Suppressor macrophage treated with lipopolysaccharide for 1 hour (primary cell): ENCODE measurements around the gene KBTBD12.
"Not testable (repeated sequence)": the region's sequence is repeated elsewhere in the genome, so short reads cannot be mapped to it uniquely, and the experiment has no call there.

Source experiments
- DNase-seq, 3 donors: peaks; one replicate each; pipeline ENCODE4 v3.0.0-alpha.2; 2020 to 2022

KBTBD12 gene, protein sequence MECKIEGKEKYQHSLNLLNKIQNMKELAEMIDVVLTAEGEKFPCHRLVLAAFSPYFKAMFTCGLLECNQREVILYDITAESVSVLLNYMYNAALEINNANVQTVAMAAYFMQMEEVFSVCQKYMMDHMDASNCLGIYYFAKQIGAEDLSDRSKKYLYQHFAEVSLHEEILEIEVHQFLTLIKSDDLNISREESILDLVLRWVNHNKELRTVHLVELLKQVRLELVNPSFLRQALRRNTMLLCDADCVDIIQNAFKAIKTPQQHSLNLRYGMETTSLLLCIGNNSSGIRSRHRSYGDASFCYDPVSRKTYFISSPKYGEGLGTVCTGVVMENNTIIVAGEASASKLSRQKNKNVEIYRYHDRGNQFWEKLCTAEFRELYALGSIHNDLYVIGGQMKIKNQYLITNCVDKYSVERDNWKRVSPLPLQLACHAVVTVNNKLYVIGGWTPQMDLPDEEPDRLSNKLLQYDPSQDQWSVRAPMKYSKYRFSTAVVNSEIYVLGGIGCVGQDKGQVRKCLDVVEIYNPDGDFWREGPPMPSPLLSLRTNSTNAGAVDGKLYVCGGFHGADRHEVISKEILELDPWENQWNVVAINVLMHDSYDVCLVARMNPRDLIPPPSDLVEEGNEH

GRCh38 chr3:127915115-127915936 lies at the start of gene KBTBD12:
TSS of gene KBTBD12 (plus strand) at chr3:127915232. CDS start at chr3:127923062, 7,830 bp downstream.
- DNase-seq: peak in 1 of 3 donors; percentile 31

GRCh38 chr3:127865941-127866340 lies 49.1 kb upstream of the KBTBD12 start:
- peak; percentile 47 to 62 (median 50) for DNase-seq

DNA sequence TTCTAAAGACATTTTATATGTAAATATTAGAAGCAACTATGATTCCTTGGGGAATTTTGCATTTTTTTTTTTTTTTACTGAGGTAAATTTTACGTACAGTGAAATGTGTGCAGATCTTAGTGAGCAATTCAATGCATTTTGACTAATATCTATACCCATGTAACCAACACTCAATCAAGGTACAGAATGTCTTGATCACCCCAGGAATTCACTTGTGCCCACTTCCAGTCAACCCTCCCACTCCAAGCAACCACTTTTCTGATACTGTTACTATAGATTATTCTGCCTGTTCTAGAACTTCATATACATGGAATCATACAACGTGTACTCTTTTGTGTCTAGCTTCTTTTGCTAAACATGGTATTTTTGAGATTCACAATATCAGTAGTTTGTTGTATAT lies 47.6 kb upstream of the KBTBD12 start:
- DNase-seq: no peak

GRCh38 chr3:127867986-127868385 lies 47.0 kb upstream of the KBTBD12 start:
- DNase-seq: no peak

GRCh38 chr3:127870156-127870555 lies 44.9 kb upstream of the KBTBD12 start:
- DNase-seq: no peak

DNA sequence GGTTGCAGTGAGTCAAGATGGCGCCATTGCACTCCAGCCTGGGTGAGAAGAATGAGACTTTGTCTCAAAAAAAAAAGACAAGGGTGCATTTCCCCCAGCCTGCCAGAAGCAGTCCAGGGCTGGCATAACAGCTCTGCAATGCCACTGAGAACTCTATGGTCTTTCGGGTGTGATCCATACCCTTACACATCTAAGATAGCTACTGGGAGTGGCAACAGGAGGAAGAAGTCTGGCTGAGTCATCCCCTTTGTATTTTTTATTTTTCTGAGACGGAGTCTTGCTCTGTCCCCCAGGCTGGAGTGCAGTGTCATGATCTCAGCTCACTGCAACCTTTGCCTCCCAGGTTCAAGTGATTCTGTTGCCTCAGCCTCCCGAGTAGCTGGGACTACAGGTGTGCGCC lies 40.9 kb upstream of the KBTBD12 start:
- DNase-seq: not testable (repeated sequence)

DNA sequence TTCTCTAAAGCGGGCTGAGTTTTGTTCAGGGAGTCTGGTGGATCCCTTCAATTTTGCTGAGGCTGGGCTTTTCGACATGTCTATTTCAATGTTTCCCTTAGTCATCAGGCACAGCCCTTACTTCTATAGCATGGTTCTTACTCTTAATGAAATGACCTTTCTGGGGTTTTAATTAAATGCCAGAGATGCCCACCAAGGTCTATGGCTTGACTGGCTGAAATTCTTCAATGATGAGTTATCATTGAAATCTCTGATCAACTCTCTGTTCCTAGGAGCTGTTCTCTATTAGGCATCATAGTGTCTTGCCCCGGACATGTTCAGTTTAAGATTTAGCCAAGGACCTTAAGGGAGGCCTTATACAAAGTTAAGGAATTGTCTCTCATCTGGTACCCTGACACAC lies 33.4 kb upstream of the KBTBD12 start:
- DNase-seq: no peak

DNA sequence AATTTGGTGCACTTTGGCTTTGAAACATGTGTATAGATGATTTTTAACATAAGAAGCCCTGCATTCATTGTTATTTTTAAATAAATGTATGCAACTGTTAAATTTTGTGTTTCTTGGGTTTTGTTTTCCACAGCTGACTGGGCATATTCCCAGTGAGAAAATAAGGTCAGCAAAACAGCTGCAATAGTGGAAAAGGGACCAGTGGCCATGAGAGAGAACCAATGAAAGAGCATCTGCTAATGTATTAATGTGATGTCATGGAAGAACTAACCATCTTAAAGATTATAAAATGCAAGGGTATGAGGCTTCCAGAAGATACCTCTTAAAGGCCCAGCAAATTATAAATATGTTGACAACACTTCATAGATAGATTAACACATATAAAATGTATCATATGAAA lies 31.0 kb upstream of the KBTBD12 start:
- DNase-seq: no peak

GRCh38 chr3:127886231-127886955 lies 28.6 kb upstream of the KBTBD12 start:
- DNase-seq: no peak

GRCh38 chr3:127886956-127887231 lies 28.1 kb upstream of the KBTBD12 start:
- DNase-seq: peak in 2 of 3 donors; percentile 32 to 56

DNA sequence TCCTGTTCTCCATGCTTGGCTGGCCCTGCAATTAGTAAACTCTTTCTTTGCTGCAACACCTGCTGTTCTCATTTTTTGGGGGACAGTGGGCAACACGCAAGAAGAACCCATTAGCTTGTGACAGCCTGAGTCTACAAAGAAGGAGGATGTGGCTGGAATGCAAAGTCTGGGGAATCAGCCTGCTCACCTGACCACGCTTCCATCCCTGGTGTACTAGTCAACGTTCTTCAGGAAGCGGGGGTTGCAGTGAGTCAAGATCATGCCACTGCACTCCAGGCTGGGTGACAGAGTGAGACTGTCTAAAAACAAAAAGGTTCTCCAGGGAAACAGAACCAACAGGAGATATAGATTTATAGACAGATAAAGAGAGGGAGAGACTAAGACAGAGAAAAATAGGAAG lies 27.7 kb upstream of the KBTBD12 start:
- peak; percentile 48 to 69 (median 59) for DNase-seq

DNA sequence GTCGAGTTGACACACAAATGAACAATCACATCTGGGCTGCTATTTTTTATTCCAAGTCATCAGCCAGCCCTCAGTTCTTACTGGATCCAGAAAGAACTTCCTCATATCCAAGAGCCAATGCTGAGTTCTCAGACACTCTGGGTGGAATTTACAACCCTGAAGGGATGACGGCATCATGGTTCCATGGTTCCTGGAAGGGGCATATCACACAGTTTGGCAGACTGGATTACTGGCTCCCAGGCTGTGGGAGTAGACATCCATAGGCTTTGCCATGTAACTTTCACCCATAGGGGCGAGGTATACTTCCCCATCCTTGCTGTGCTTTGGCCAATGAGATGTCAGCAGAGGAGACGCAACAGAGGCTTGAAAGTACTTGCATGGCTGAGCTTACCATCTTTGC lies 26.9 kb upstream of the KBTBD12 start:
- DNase-seq: peak in 1 of 3 donors; percentile 44

- DNase-seq: peak; percentile 50 to 72 (median 62)
These were observed 26.4 kb upstream of the KBTBD12 start for GRCh38 chr3:127888564-127889107.

DNA sequence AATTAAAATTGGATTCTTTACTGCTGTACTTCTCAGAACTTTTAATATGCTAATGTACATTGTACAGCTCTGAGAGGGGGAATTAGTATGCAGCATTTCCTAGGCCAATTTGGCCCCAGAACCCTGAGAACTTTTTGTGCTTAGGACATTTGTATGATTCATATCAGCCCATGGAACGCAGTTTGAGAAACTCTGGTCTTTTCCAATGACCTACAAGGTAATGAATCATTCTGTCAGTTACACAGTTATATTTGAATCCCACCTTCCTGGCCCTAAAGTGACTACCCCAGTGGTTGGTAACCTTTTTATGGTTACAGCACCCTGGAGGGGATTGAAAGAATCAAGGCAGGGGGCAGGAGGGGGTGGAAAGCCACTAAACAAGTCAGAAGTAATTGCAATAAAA lies 25.6 kb upstream of the KBTBD12 start:
- peak; percentile 51 to 78 (median 68) for DNase-seq

DNA sequence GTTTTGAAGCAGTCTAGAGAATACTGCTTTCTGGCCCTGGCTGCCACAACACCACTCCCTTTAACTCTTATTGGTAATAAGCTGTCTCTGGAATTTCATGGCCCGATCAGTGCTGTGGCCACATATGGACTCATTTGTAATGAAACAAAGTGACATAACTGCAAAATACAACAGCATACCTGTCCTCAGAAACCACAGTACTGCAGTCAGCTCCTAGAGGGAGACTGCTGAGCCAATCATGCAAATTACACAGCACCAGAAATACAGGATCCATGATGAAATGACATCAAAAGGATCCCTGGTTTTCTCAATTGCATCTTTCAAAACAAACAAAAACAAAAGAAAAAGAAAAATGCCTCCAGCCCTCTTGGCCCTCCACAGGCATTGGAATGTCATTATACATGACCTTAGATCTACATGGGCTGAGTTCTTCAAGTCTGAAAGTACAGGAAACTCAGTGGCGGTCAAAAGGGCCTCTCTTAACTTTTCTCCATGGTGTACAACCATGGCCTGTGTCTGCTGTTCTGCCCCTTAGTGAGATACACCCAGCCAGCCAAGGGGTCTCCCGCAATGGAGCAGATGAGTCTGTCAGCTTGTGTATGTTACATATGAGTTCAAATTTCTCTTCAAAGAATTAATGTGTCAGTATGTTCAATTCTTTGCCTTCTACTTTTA lies 24.9 kb upstream of the KBTBD12 start:
- no peak for DNase-seq

- not testable (repeated sequence) for DNase-seq
These were observed 24.3 kb upstream of the KBTBD12 start for GRCh38 chr3:127890651-127891290.

DNA sequence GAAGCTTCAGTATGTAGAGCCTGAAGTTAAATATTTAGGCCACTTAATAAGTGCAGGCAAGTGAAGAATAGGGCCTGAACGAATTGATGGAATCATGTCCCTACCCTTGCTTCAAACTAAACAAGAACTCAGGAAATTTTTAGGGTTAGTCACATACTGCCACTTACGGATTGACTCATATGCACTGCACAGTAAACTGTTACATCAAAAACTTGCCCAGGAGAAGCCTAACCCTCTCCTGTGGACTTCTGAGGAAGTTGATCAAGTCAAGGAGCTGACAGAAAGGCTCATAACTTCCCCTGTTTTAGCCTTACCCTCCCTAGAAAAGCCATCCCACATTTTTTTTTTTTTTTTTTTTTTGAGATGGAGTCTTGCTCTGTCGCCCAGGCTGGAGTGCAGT lies 20.6 kb upstream of the KBTBD12 start:
- peak; percentile 77 to 91 (median 84) for DNase-seq

GRCh38 chr3:127899200-127899599 lies 15.8 kb upstream of the KBTBD12 start:
- no peak for DNase-seq

DNA sequence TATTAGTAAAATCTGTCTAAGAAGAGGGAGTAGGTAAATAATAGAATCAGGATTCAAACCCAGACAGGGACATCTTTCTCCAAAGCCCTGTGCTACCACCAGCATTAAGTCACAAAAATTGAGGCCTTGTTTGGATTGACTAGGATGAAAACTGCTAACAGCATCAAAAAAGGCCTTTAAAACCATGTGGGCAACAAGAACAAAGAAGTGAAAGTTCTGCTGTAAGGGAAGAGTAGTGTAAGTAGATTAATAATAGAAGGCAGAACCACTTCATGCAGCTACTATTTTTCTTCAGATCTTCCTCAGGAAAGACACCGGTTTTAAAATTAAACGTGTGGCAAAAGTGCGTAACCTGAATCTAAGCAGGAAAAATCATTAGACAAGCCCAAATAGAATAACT lies 15.3 kb upstream of the KBTBD12 start:
- DNase-seq: peak in 2 of 3 donors; percentile 54 to 55

DNA sequence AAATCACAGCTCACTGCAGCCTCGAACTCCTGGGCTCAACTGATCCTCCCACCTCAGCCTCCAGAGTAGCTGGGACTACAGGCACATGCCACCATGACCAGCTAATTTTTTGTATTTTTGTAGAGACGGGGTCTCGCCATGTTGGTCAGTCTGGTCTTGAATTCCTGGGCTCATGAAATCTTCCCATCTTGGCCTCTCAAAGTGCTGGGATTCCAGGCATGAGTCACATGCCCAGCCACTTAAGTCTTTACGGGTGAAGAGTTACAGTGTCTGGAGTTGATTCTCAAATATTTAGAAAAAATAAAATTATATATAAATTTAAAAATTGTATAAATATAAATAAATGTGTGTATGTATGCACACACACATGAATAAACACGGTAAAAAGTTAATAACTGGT lies 14.5 kb upstream of the KBTBD12 start:
- no peak for DNase-seq

DNA sequence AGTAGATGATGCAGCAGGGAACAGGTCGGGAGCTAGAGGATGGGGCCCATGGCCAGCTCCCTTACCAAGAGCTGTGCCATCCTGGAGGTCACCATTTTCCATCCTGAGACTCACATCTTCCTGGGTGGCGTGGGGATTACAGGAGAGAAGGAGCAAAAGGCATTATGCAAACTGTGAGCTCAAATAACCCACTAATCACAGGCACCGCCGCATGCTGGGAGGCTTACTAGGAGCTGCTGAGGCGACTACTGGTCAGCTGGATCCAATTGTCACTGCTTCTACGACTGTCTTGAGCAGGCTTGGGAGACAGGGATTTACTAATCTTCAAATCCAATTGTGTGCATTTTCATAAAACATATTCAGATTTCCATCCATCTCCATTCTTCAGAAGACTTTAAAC lies 12.5 kb upstream of the KBTBD12 start:
- no peak for DNase-seq
